GM20431 (cell line): Measurements from ENCODE around the gene SEMA5B.

Experiments used
- in situ Hi-C: fragments of 300-500 bp; cut with MseI, MboI; formaldehyde crosslinking; loops from one replicate; pipeline ENCODE4 v1.15.0; 2020; ENCODE audit warnings: low sequenced_read_pairs; ENCODE audit not compliant: unreplicated experiment

The SEMA5B gene

DNA sequence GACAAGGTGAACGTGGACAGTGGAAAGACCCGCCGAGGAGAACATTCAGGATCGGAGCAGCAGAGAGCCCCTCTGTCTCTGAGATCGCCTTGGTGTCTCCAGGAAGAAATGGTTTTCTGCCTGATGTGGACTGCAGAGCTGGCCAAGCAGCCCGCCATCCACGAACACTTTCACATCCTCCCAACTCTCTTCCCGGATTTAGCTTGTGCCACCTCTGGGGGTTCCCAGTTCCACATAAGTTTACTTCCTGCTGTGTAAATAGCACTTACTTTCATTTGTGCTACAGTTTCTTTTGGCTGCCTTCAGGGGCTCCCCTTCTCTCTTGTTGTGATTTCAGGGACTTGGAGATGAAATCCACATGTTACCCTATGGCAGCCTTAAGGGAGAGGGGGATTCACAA, 48.4 kb downstream of the SEMA5B start:
- in situ Hi-C loops, result no loop called here

DNA sequence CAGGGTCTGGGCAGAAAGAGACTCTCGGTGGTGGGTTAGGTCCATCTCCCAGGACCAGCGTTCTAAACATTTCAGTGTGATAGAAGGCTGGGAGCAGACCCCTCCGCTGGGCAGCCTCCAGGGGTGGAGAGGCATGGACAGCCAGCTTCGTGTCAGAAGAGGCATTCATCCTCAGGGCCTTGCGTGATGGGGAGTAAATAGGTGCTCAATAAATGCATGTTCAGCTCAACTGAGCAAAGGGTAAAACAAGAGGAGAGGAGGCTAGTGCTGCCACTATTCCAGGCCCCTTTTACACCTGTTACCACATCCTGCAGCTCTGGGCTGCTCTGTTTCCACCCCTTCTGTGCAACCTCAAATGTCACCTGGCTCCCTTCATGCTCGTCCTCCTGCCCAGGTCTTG, 49.0 kb downstream of the SEMA5B start:
- in situ Hi-C loops, result no loop called here

DNA sequence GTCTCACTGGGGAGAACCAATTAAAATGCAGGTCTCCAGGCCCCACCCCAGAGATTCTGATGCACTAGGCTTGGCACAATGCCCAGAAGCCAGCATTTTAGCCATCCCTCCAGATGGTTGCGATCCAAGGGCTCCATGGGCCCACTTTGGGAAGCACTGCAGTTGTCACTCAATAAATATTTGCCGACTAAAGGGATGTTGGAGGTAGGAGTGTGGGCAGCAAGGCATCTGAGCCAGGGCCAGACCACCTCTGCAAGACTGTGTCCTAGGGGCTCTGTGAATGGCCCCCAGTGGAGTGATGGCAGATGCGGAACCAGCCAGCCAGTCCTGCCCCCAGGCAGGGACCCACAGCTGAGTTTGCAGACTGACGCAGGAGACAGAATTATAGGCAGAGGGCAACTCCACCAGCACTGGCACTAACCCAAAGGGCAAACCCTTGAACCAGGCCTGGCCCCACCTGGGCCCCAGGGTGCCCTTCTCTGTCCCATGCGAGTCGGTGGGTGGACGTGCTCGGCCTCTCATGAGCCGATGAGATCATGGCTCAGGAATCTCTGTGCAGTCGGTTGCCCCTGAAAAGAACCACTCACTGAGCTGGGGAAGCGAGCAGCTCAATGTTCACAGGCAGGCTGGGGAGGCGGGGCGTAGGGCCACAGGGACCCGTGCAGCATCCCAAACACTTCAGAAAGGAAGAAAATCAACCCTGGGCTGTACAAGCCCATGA, 49.7 kb downstream of the SEMA5B start:
- in situ Hi-C loops, result no loop called here

DNA sequence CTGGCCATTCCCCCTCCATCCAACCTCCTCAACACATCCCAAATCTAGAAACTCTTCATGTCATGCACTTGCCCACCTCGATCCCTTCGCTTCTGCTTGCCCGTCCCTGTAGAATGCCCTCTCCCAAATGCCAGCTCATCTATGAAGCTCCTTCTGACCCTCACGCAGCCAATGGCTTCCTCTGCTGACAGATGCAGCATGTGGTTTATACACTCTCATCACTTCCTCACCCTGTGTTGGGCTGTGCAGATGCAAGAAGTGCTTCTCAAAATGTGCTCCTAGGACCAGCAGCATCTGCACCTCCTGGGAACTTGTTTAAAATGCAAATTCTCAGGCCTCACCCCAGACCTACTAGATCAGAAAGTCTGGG, 51.7 kb downstream of the SEMA5B start:
- in situ Hi-C loops, result no loop called here

DNA sequence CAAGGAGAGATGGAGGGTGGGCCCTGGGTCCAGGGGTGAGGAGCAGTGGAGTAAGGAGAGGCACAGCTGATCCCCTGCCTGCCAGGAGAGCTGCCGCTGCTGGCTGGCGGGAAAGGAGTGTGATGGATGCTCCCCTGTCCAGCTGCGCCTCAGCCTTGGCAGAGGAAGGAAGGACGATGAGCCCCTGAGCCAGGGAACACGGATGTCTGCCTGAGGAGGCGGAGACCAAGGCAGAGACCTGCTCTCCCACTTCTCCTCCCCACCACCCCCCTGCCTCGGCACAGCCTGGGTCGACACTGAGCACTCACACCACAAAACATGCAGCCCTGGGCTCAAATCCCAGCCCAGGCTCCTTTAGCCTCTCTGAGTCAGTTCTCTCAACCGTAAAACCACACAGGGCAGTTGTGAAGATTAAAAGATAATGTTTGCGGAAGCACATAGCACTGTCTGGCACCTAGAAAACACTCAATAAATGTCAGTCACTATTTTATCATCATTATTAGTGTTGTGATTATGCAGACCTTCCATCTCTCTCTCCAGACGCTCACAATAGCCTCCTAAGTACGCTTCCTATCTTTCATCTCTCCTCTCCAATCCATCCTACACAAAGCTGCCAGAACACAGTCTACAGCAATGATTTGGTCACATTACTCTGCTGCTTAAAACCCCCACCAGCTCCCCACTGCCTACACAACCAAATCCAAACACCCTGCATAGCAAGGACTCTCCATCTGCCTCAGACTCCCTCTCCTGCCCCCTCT, 52.2 kb downstream of the SEMA5B start:
- in situ Hi-C loops, result no loop called here

DNA sequence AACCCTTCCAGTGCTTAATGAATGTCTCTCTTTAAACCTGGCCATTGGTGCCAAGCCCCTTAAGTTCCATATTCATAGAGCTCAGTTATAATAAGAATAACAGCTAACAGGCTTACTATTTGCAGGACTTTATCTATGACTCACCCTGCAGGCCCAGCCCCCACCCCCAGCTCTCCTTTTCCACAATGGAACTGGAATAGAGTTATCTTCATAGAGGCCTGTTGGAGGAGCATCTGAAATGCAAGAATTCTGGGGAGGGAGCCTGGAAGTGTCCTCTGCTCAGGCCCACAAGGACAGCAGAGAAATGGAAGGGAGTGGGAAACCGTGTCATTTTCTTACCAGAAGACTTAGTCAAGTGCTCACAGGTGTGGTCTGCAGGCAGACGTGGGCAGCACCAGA, 52.8 kb downstream of the SEMA5B start:
- in situ Hi-C loops, result no loop called here

DNA sequence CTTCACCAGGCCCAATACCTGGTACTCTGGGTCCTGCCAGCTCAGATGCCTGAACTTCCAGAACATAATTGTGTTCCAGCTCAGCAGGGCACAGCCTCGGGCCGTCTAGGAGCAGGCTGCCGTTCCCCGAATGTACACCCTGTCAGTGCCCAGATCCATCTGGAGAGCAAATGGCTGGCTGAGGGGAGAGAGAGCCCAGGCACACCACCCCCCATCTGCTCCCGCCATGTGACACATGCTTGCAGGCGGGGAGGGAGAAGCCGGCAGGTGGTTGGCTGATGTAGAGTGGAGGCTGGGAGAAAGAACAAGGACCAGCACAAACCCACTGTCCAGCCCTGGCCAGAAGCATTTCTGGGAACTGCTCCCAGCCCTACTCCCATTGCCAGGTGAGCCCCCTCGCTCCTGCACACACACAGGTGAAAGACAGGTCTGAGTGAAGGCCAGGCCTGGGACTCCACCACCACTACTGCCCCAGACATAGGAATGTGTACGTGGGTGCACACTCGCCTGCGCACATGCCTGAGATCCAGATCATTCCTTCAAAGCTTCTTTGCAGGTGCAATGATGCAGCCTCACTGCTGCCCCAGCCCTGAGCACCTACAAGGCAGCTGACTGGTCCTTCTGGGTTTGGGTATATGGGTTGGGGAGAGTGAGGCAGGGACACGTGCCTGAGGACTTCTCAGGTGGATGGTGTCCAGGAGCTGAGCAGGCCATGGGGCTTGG, 53.5 kb downstream of the SEMA5B start:
- in situ Hi-C loops, result no loop called here

DNA sequence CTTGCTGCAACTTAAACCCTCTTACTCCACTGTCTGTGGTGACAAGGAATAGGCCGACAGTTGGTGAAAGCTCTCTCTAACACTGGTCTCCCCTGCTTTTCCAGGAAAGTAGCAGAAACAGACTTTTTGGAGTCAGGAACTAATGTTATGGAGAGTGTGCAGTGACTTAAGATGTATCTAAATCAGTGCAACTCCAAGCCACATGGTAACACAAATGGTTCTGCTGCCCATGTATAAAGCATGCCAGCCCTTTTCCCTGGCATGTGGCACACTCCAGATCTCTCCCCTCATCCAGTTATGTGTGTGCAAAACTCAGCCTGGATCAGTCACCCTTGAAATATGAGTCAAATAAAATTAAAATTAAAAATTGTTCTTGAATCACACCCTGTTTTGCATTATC, 55.4 kb downstream of the SEMA5B start:
- in situ Hi-C loops, result no loop called here

DNA sequence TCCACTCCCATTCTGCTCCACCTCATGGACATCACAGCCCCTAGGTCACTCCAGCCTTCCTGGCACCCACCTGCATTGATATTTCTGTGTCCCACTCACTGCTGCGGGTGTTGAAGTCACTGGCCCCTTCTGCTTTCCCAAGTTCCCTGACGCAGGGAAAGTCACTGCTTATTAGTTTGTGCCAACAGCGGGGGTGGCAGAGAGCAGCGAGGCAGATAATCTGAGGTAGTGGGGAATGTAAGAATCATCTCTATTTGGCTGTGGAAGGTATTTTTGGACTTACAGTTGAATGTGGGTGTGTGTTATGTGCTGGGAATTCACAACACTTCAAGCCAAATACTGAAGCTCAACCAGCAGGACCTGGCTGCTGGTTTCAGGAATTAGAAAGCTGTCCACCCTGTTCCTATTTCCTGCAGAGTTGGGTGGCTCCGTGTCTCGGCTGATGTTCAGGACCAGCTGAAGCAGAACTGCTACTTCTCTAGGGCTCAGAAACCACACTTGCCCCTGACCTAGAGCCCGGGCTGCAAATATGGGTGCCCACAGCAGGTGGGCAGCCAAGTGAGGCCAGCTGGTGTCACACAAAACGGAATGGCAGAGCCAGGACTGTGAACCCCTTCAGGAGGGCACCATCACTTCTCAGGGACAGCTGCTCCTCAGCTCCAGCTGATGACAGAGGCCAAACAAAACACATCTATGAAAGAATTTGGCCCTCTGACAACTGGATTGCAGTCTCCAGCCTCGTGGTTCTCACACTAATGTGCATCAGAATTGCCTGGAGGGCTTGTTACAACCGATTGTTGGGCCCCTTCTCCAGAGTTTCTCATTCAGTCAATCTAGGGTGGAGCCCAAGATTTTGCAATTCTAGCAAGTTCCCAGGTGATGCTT, 57.7 kb downstream of the SEMA5B start:
- in situ Hi-C loops, result no loop called here

DNA sequence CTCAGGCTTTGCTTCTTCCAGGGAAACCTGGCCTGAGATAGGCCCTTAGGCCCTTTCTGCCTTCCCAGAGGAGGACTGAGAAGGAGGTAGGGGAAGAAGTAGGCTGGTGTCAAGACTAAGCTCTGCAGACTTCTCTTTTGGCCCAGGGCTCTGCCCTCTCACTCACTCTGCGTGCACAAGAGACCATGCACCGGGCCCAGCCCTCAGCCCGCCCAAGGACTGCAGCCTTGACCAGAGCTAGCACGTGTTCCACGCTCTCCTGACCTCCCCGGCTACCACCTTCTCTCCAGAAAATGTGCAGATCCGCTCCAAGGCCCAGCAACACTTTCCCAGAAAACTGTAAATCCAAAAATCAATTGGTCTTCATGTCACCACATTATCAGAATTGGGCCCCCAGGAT, 59.8 kb downstream of the SEMA5B start:
- in situ Hi-C loops, result no loop called here

DNA sequence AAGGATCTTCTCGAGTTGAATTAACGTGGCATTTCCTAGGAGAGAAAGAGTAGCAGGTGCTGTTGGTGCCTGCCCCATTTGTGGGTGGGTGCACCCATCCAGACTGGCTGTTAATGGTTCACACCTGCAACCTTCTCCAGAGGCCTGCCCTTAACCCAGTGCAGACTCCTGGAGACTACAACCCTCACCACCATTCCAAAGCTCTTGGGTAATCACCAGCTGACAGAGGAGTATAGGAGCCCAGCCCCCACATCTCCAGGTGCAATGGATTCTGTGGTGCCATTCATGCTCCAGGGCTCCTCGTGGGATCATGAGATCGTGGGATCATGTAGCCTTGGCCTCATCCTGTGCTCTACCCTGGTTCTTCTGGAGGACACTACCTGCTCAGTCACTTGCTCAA, 60.2 kb downstream of the SEMA5B start:
- in situ Hi-C loops, result no loop called here

DNA sequence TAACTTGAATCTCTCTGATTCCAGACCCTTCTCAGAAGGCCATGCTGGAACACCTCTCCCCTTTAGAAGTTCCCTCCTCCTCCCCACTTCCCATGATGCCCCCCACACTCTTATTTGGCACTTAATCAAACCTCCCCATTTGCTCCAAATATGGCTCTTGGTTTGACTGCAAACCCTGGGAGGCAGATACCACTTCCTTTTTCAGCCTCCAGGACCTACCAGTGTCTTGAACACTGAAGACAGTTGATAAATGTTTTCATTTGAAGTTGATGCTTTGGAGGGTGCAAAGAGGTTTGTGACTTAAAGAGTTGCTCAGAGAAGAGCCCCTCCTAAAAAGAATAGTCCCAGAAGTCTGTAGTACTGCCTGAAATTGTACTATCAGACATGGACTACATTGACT, 61.5 kb downstream of the SEMA5B start:
- in situ Hi-C loops, result no loop called here

DNA sequence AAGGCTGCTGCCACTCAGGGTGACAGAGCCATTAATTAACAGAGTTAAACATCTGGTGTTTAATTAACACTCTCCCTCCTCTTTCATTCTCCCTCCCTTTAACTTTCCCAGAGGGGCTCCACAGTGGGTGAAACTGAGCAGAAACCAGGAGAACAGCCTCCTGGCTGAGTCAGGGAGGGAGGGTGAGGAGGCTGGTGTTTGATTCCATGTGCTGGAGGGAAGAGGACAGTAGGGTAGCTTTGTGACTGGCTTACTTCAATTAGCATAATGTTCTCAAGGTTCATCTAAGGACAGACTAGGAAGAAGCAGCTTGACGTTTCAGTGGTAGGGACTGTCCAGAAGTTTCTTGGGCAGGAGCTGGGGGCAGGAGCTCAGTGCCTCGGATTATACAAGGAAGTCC, 62.8 kb downstream of the SEMA5B start:
- in situ Hi-C loops, result no loop called here

DNA sequence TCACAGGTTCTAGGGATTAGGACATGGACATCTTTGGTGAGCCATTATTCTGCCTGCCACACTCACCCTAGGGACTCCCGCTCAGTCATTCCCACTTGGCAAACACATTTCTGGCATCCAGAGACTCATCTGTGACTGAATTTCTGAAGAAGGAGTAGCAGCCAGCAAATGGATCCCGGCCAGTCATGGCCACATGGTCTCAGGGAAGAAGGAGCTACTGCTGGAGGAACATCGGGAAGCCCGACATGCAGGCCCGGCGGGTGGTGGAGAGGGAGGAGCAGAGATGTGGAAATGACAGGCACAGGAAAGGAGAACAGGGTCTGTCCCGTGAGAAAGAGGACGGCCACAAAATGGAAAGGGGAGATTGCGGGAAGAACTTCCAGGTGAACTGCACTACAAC, 65.4 kb downstream of the SEMA5B start:
- in situ Hi-C loops, result no loop called here

DNA sequence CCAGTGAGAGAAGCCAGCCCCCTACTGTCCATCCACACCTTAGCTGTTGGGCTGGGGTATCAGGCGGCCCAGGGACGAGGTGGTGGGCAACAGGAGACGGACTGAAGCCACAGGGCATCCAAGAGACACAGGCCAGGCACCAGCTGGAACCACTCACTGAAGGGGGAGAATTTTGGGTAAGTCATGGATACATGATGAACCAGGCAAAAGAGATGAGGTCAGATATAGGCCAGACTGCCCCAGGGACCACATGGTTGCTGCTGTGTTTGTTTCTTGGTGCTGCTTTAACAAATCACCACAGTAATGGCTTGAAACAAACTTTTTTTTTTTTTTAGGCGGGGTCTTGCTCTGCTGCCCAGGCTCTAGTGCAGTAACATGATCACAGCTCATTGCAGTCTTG, 66.4 kb downstream of the SEMA5B start:
- in situ Hi-C loops, result no loop called here

DNA sequence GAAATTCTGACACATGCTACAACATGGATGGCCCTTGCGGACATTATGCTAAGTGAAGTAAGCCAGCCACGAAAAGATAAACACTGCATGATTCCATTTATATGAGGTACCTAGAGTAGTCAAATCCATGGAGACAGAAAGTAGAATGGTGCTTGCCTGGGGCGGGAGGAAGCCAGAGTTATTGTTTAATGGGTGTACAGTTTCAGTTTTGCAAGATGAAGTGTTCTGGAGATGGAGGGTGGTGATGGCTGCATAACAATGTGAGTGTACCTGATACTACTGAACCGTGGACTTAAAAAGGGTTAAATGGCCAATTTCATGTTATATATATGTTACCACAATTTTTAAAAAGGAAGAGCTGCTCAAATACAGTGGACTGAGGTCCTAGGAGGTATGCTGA, 66.9 kb downstream of the SEMA5B start:
- in situ Hi-C loops, result no loop called here

DNA sequence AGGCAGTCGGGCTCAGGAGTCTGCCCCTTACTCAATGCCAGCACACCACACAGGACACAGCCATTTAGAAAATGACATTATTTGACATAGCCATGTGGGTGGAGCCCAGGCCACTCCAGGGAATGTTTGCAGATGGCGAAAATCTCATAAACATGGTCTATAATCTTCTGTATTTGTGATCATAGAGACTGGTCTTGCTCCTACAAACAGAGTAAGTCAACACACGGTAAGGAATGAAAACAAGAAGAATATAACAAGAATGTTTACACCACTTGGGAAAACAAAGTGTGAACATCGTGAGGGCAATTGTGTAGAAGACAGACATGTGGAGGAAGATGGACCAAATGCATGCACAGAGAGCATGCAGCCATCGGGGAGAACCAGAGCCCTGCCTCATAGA, 68.2 kb downstream of the SEMA5B start:
- in situ Hi-C loops, result no loop called here

DNA sequence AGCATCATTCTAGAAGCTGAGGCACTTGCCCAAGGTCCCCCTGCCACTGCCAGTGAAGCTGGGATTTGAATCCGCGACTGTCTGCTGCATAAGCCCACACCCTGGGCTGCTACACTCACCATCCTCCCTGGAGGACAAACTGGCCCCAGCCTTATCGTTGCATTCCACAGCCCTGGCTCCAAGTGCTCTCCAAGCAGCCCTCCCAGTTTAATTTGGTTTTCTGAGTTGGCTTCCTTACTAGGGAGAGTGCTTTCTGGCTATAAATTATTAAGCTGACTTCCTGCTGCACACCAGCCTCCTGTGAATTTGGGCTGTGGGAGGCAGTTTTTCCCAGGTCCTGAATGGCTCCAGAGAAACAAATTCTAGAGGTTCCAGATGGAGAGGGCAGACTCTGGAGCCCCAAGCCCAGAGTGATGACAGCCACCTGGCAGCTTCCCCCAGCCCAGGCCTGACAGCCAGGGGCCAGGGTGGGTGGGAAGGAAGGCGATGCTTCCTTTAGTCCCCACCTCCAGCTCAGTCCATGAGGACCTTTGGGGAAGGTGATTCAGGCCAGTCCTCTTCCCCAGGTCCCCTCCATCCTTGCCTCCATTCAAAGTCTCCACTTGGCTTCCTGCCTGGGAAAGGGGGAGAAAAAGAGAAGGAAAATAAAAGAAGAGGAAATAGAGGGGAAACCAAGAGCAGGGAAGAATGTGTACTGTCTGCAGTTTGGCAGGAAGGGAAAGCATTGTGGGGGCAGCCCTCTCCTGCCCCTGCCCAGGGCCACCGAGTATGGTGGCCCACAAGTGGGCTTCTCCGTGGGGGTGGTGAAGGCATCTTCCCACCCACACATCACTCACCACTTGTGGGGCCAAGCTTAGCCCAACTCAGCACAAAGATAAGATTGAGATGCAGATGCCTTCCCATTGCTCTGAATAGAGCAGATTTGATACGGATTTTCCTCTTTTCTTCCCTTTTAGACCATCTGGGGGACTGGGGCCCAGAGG, 69.6 kb downstream of the SEMA5B start:
- in situ Hi-C loops, result no loop called here
